ENCODE results near the gene CACNA2D4. TPM values are rescaled to one million over a fixed set of nuclear protein-coding genes. Genes with fewer than 3 reads are reported as not detected.

CACNA2D4 gene
- total and polyA plus RNA-seq, 2 donors from 2014 or later = 2.5 to 7.3 TPM

- no peak overlapping the region for H3K4me3 ChIP-seq (ENCODE audit: low read length in 3 of 3)
- peaks cover 2% of the 10 kb centered on the region for H3K27me3 ChIP-seq (ENCODE audit: control insufficient read depth, insufficient read depth, low read length)
- H3K27ac ChIP-seq (ENCODE audit: low read depth in 2 of 2, low read length in 2 of 2) = no peak overlapping the region
- no peaks in the 10 kb centered on the region for H3K4me1 ChIP-seq (ENCODE audit: control insufficient read depth in 2 of 3, insufficient read depth in 2 of 3, low read depth in 1 of 3, low read length in 3 of 3)
- DNase-seq (no peak), FAIRE-seq (no peak)
- no peaks in the 10 kb centered on the region for H3K36me3 ChIP-seq (ENCODE audit: control insufficient read depth in 2 of 3, insufficient read depth in 3 of 3, low read length in 3 of 3)
- intact Hi-C loops (cut with DNase I) = no loop called here
- TF ChIP-seq CTCF (IDR thresholded peaks at IDR 0.05; ENCODE audit: borderline replicate concordance, extremely low read depth, insufficient read depth) = no peak
- no peaks in the 10 kb centered on the region for H3K9me3 ChIP-seq (ENCODE audit: control insufficient read depth in 2 of 3, insufficient read depth in 1 of 3, low read length in 3 of 3)
- no peak overlapping the region for H3K9ac ChIP-seq (ENCODE audit: low read length in 3 of 3)
Measured at GRCh38 chr12:1820896-1821291, 97.6 kb downstream of the CACNA2D4 start.

- DNase-seq = peak in 2 of 5 donors; percentile 36 to 53
- no peaks in the 10 kb centered on the region for H3K36me3 ChIP-seq (ENCODE audit: control insufficient read depth in 2 of 3, insufficient read depth in 3 of 3, low read length in 3 of 3)
- peaks cover 2% of the 10 kb centered on the region for H3K27me3 ChIP-seq (ENCODE audit: control insufficient read depth, insufficient read depth, low read length)
- no peak for TF ChIP-seq CTCF (IDR thresholded peaks at IDR 0.05; ENCODE audit: borderline replicate concordance, extremely low read depth, insufficient read depth)
- no peaks in the 10 kb centered on the region for H3K9me3 ChIP-seq (ENCODE audit: control insufficient read depth in 2 of 3, insufficient read depth in 1 of 3, low read length in 3 of 3)
- no peak within 1 kb of the TSS for H3K4me3 ChIP-seq (ENCODE audit: low read length in 3 of 3)
- no peak within 1 kb of the TSS for H3K9ac ChIP-seq (ENCODE audit: low read length in 3 of 3)
- no peak within 1 kb of the TSS for H3K27ac ChIP-seq (ENCODE audit: low read depth in 2 of 2, low read length in 2 of 2)
- H3K4me1 ChIP-seq (ENCODE audit: control insufficient read depth in 2 of 3, insufficient read depth in 2 of 3, low read depth in 1 of 3, low read length in 3 of 3) = no peaks in the 10 kb centered on the region
- FAIRE-seq = no peak
- intact Hi-C loops (cut with DNase I) = no loop called here
Measured at GRCh38 chr12:1820191-1820895, 98.1 kb downstream of the CACNA2D4 start, which contains the start of gene LRTM2. Gene LRTM2, plus strand, starts transcription at chr12:1820565. Its CDS starts 7,584 bp downstream, at chr12:1828149.

- no peak for FAIRE-seq
- TF ChIP-seq CTCF (IDR thresholded peaks at IDR 0.05; ENCODE audit: borderline replicate concordance, extremely low read depth, insufficient read depth) = no peak
- H3K4me1 ChIP-seq (ENCODE audit: control insufficient read depth in 2 of 3, insufficient read depth in 2 of 3, low read depth in 1 of 3, low read length in 3 of 3) = no peaks in the 10 kb centered on the region
- H3K9ac ChIP-seq (ENCODE audit: low read length in 3 of 3) = no peak overlapping the region
- H3K27ac ChIP-seq (ENCODE audit: low read depth in 2 of 2, low read length in 2 of 2) = no peak overlapping the region
- intact Hi-C loops (cut with DNase I) = no loop called here
- H3K9me3 ChIP-seq (ENCODE audit: control insufficient read depth in 2 of 3, insufficient read depth in 1 of 3, low read length in 3 of 3) = no peaks in the 10 kb centered on the region
- peaks cover 2% of the 10 kb centered on the region for H3K27me3 ChIP-seq (ENCODE audit: control insufficient read depth, insufficient read depth, low read length)
- no peak for DNase-seq
- no peak overlapping the region for H3K4me3 ChIP-seq (ENCODE audit: low read length in 3 of 3)
- H3K36me3 ChIP-seq (ENCODE audit: control insufficient read depth in 2 of 3, insufficient read depth in 3 of 3, low read length in 3 of 3) = no peaks in the 10 kb centered on the region
Measured at GRCh38 chr12:1819571-1819970, 98.9 kb downstream of the CACNA2D4 start.
